Stomach (tissue), 4 donors: ENCODE measurements around the gene LIMS2.

Experiments used
- CTCF ChIP-seq, 7 experiments: fragments of 450-650 bp in 4 of 7; fragments of 200-600 bp in 3 of 7; sonication (generic) in 3 of 7; IDR thresholded peaks; one replicate each; pipeline ENCODE4 v1.5.1; 2016 to 2019; ENCODE audit warnings: antibody characterized with exemption in 7 of 7, control low read depth in 2 of 7, mild to moderate bottlenecking in 1 of 7
- POLR2AphosphoS5 ChIP-seq, 3 donors: sonication (generic); formaldehyde crosslinking; IDR thresholded peaks; one replicate each; pipeline ENCODE4 v1.6.1; 2016; ENCODE audit warnings: antibody characterized with exemption in 3 of 3

- TF ChIP-seq CTCF (IDR thresholded peaks at IDR 0.05) = no peak
- no peak for TF ChIP-seq POLR2AphosphoS5 (IDR thresholded peaks at IDR 0.05)
Observed at GRCh38 chr2:127662937-127663565, 12.3 kb downstream of the LIMS2 start.
